IPS-11a (cell line): ENCODE data around the gene LY9.
"Not testable (repeated sequence)": the region's sequence is repeated elsewhere in the genome, so short reads cannot be mapped to it uniquely, and the experiment has no call there.

Experiments used
- H3K4me3 ChIP-seq: one replicate; pipeline ENCODE4 v1.5.1; 2013; ENCODE audit warnings: low read depth, low read length, control low read depth

LY9 gene

GRCh38 chr1:160773093-160773492 is 22.9 kb upstream of the LY9 start:
- no peak overlapping the region for H3K4me3 ChIP-seq

DNA sequence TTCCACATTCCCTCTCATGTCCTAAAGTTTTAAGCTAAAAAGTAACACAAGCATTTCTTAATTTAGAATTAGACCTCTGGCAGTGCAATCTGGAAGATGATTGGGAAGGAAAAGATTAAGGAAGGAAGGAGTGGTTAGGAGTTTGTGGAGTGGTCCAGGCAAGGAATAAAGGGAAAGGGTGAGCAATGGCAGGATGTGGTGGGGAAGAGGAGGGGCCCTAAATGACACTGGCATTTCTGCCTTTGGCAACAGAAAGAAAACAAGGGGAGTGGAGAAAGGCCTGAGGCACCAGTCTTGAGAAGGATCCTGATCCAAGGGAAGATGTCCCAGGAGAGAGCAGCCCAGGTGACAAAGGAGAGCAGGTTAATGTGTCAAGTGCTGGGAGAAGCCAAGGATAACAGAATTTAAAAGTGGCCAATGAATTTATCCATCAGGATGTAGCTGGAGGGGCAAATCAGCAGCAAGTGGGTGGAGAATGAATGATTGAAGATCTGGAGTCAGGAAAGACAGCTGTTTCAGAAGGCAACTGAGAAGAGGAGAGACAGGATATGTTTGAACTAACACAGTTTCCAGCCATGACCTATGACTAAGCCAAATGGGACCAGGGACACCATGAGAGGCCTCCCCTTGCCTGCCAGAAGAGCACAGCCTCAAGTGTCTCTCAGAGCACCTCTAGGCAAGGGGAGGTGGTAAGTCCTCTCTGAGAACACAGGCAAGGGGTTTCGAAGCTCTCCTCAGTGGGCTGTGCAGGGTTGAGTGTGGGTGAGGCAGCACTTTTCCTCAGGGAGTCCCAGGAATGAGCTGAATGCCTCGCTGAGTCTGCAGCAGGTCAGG is 20.9 kb upstream of the LY9 start:
- no peak overlapping the region for H3K4me3 ChIP-seq

GRCh38 chr1:160776178-160776577 is 19.8 kb upstream of the LY9 start:
- H3K4me3 ChIP-seq, result no peak overlapping the region

- no peak overlapping the region for H3K4me3 ChIP-seq
Measured at GRCh38 chr1:160777486-160778089, 18.4 kb upstream of the LY9 start.

DNA sequence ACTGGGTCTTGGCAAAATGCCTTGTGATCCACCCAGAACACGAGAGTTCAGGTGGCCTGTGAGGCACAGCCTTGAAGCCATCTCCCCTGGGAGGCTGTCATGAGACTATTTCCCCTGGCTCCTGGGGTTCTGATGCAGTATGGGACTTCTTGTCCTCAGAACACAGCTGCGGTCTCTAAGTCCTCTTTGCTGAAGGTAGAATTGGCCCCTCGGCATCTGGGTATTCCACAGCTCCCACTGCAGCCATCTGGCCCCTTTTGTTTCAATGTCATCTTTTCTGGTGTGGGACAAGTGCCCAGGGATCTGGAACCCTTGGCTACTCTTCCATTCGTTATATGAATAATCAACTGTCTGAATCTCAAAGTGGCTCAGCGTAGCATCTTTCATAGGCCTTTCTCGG is 17.0 kb upstream of the LY9 start:
- no peak overlapping the region for H3K4me3 ChIP-seq

- H3K4me3 ChIP-seq, result no peak overlapping the region
Measured at GRCh38 chr1:160779626-160780397, 16.2 kb upstream of the LY9 start.

GRCh38 chr1:160780398-160780755 is 15.6 kb upstream of the LY9 start:
- no peak overlapping the region for H3K4me3 ChIP-seq

- no peak overlapping the region for H3K4me3 ChIP-seq
Measured at GRCh38 chr1:160781186-160781766, 14.7 kb upstream of the LY9 start.

GRCh38 chr1:160781914-160782689 is 13.9 kb upstream of the LY9 start:
- no peak overlapping the region for H3K4me3 ChIP-seq

DNA sequence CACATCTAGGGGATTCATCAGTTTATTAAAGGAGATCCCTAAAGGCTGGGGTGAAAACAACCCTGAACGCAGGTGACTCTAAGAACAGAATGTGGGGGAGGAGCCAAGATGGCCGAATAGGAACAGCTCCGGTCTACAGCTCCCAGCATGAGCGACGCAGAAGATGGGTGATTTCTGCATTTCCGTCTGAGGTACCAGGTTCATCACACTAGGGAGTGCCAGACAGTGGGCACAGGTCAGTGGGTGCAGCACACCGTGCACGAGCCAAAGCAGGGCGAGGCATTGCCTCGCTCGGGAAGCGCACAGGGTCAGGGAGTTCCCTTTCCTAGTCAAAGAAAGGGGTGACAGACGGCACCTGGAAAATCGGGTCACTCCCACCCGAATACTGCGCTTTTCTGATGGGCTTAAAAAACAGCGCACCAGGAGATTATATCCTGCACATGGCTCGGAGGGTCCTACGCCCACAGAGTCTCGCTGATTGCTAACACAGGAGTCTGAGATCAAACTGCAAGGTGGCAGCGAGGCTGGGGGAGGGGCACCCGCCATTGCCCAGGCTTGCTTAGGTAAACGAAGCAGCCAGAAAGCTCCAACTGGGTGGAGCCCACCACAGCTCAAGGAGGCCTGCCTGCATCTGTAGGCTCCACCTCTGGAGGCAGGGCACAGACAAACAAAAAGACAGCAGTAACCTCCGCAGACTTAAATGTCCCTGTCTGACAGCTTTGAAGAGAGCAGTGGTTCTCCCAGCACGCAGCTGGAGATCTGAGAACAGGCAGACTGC is 12.8 kb upstream of the LY9 start:
- H3K4me3 ChIP-seq, result not testable (repeated sequence)

- H3K4me3 ChIP-seq, result no peak overlapping the region
Measured at GRCh38 chr1:160789051-160789701, 6.8 kb upstream of the LY9 start.

DNA sequence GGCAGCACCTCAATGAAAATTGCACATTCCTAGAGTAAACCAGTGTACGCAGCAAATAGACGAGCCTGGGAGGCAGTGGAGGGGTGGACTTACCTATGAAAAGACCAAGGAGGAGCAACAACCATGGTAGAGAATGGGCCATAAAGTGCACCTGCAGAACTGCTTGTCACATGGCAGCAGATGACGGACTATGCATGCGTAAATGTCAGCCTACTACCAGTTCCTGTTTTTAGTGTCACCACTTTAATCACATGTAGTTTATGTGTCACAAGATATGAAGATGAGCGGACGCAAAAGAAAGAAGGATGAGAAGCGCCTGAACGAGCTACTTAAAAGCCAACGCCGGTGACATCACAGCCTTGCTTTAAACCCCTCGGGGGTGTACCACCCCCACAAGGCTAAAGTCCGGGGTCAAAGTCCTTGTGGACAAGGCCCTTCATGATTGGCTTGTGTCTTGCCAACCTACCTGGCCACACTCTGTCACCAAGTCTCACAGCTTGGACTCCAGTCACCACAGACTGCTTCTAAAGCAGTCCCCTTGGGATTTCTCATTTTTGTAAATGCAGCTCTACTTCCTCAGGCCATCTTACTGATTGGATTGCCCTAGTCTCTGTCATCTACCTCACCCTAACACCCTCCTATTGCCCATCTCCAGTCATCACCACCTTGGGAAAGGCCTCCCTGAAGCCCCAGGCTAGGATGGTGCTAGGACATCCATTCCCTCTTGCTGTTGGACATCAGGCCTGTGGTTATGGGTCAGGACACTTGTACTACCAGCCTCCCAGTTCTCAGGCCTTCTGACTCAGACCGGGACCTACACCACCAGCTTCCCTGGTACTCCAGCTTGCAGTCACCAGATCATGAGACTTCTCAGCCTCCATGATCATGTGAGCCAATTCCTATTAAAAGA is 6.0 kb upstream of the LY9 start:
- no peak overlapping the region for H3K4me3 ChIP-seq

DNA sequence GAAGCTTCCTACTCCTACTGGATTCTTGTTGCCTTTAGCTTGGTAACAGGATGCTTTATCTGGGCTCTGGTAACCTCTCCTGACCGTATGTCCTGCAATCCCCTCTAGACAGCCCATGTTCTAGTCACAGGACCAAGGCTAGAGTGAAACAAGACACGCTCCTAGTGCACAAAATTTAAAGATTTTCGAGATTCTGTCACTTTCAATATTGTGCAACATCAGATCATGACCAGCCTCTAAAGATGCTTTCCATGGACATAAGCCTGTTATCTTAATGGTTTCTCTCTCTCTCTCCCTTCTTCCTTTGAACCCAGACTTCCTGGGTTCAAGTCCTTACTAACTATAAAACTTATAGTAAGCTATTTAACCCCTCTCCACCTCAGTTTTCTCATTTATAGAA is 1.6 kb upstream of the LY9 start:
- H3K4me3 ChIP-seq, result no peak overlapping the region

- no peak overlapping the region for H3K4me3 ChIP-seq
Measured at GRCh38 chr1:160797271-160797709, 1.3 kb downstream of the LY9 start.

GRCh38 chr1:160797861-160798273 is 1.9 kb downstream of the LY9 start:
- no peak overlapping the region for H3K4me3 ChIP-seq

- H3K4me3 ChIP-seq, result no peak overlapping the region
Measured at GRCh38 chr1:160798439-160798838, 2.5 kb downstream of the LY9 start.

DNA sequence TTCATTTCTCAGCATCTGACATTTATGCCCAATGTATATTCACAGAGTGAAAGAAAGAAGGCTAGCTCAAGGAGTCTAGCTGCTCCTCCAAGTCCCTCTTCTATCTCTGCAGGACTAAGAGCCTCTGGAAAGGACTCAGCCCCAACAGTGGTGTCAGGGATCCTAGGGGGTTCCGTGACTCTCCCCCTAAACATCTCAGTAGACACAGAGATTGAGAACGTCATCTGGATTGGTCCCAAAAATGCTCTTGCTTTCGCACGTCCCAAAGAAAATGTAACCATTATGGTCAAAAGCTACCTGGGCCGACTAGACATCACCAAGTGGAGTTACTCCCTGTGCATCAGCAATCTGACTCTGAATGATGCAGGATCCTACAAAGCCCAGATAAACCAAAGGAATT is 3.7 kb downstream of the LY9 start:
- no peak overlapping the region for H3K4me3 ChIP-seq

DNA sequence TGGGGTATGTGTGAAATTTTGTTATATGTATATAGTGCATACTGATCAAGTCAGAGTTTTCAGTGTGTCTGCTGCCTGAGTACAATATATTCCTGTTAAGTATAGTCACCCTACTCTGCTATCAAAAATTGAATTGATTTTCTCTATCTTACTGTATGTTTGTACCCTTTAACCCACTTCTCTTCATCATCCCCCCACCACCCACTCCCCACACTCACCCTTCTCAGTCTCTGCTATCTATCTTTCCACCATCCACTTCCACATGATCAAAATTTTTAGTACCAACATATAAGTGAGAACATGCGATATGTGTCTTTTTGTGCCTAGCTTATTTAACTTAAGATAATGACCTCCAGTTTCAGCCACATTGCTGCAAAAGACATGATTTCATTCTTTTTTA is 4.2 kb downstream of the LY9 start:
- H3K4me3 ChIP-seq, result no peak overlapping the region
